Pons (tissue), 1 donor: ENCODE results near the gene TFG.

ENCODE experiments used
- DNase-seq: peaks from one replicate; pipeline ENCODE4 v3.0.0-alpha.2; 2016; ENCODE audit warnings: low spot score

TFG gene

GRCh38 chr3:100756441-100756840 lies 47.1 kb downstream of the TFG start:
- no peak for DNase-seq

- DNase-seq = no peak
Observed at GRCh38 chr3:100759159-100759558, 49.9 kb downstream of the TFG start.

- DNase-seq = no peak
Observed at GRCh38 chr3:100759950-100760349, 50.7 kb downstream of the TFG start.

GRCh38 chr3:100760377-100760776 lies 51.1 kb downstream of the TFG start:
- no peak for DNase-seq

- DNase-seq = no peak
Observed at GRCh38 chr3:100761211-100761942, 52.1 kb downstream of the TFG start.

- no peak for DNase-seq
Observed at GRCh38 chr3:100761951-100762350, 52.7 kb downstream of the TFG start.

- DNase-seq = no peak
Observed at GRCh38 chr3:100765437-100765975, 56.2 kb downstream of the TFG start.

- no peak for DNase-seq
Observed at GRCh38 chr3:100766069-100766468, 56.8 kb downstream of the TFG start.

GRCh38 chr3:100769693-100770092 lies 60.4 kb downstream of the TFG start:
- DNase-seq = no peak

GRCh38 chr3:100775226-100775625 lies 65.9 kb downstream of the TFG start:
- DNase-seq = no peak

GRCh38 chr3:100775669-100776068 lies 66.4 kb downstream of the TFG start:
- DNase-seq = no peak

- DNase-seq = no peak
Observed at GRCh38 chr3:100776097-100776729, 66.9 kb downstream of the TFG start.

- DNase-seq = no peak
Observed at GRCh38 chr3:100776746-100777145, 67.5 kb downstream of the TFG start.

GRCh38 chr3:100777271-100777670 lies 68.0 kb downstream of the TFG start:
- no peak for DNase-seq

GRCh38 chr3:100779480-100779879 lies 70.2 kb downstream of the TFG start:
- no peak for DNase-seq

GRCh38 chr3:100780071-100780622 lies 70.9 kb downstream of the TFG start:
- DNase-seq = no peak

- no peak for DNase-seq
Observed at GRCh38 chr3:100781301-100781700, 72.0 kb downstream of the TFG start.

- DNase-seq = no peak
Observed at GRCh38 chr3:100782348-100782747, 73.1 kb downstream of the TFG start.

GRCh38 chr3:100782906-100783305 lies 73.6 kb downstream of the TFG start:
- no peak for DNase-seq

- DNase-seq = no peak
Observed at GRCh38 chr3:100783619-100784018, 74.3 kb downstream of the TFG start.

GRCh38 chr3:100789579-100789978 lies 80.3 kb downstream of the TFG start:
- no peak for DNase-seq

GRCh38 chr3:100796556-100796955 lies 87.3 kb downstream of the TFG start:
- peak; percentile 17 for DNase-seq

- no peak for DNase-seq
Observed at GRCh38 chr3:100798012-100798411, 88.7 kb downstream of the TFG start.
